GM12878 (cell line): ENCODE data around the gene BTBD1. TPM values are rescaled to one million over a fixed set of nuclear protein-coding genes. Genes with fewer than 3 reads are reported as not detected.
A peak's percentile ranks its signal among the peaks of the same experiment; 100 is the strongest.

Experiments
- ATAC-seq: fragments of 200-7000 bp; cut with Tn5 transposase; 3 replicates; pipeline ENCODE4 v1.9.1; 2020; ENCODE audit warnings: mild to moderate bottlenecking, moderate library complexity
- BruUV-seq: library from RNA; stranded (reverse); fragments of 400-500 nt; replicated peaks from 2 replicates; lab custom pipeline; 2021; lab: Mats Ljungman, UMichigan
- CTCF ChIA-PET: fragments of 300-600 bp; sonication (Branson Sonifier 250); formaldehyde crosslinking; extraction: SDS; loops from one replicate; lab custom pipeline; 2021; ENCODE audit warnings: inconsistent platforms; lab: Yijun Ruan, JAX
- POLR2A ChIA-PET: fragments of 350-600 bp; formaldehyde crosslinking; extraction: SDS; loops from one replicate; lab custom pipeline; 2021; ENCODE audit warnings: inconsistent platforms; lab: Charles Lee
- RAD21 ChIA-PET: fragments of 300-600 bp; sonication (Branson Sonifier 250); formaldehyde crosslinking; loops from one replicate; lab custom pipeline; 2023; ENCODE audit warnings: antibody characterized with exemption; ENCODE audit not compliant: unreplicated experiment; lab: Charles Lee
- SMC1A ChIA-PET: fragments of 300-600 bp; sonication (Branson Sonifier 250); formaldehyde crosslinking; loops from one replicate; lab custom pipeline; 2023; ENCODE audit not compliant: unreplicated experiment, uncharacterized antibody; lab: Charles Lee
- DNase-seq: peaks from one replicate; pipeline ENCODE4 v3.0.0-alpha.2; 2011; ENCODE audit warnings: low read depth, low spot score
- FAIRE-seq: peaks from 3 replicates; lab custom pipeline; 2011; peaks lifted over from hg19 to GRCh38; lab: Jason Lieb, UNC
- H2AFZ ChIP-seq: 2 replicates; pipeline ENCODE4 v1.6.0; 2011; ENCODE audit warnings: low read depth, low read length, control low read depth; ENCODE audit not compliant: control insufficient read depth
- H3K27ac ChIP-seq: 2 replicates; pipeline ENCODE4 v1.5.1; 2011; ENCODE audit warnings: control low read depth; ENCODE audit not compliant: control insufficient read depth, insufficient read depth
- H3K27me3 ChIP-seq, 2 experiments: replicated peaks in 1 of 2; 2 replicates each; pipeline versions ENCODE4 v1.6.0 to v1.6.1; 2011; ENCODE audit warnings: low read length in 1 of 2; ENCODE audit not compliant: control insufficient read depth in 2 of 2, insufficient read depth in 2 of 2
- H3K36me3 ChIP-seq, 2 experiments: 2 replicates each; pipeline ENCODE4 v1.5.1; 2011; ENCODE audit warnings: low read length in 1 of 2; ENCODE audit not compliant: control insufficient read depth in 2 of 2, insufficient read depth in 2 of 2
- H3K4me1 ChIP-seq: 2 replicates; pipeline ENCODE4 v1.6.1; 2011; ENCODE audit warnings: mild to moderate bottlenecking, low read length, moderate library complexity, mixed read lengths; ENCODE audit not compliant: control insufficient read depth, insufficient read depth
- H3K4me2 ChIP-seq: 2 replicates; pipeline ENCODE4 v1.6.0; 2011; ENCODE audit warnings: control low read depth; ENCODE audit not compliant: control insufficient read depth, insufficient read depth
- H3K4me3 ChIP-seq: fragments of 200-600 bp; sonication (generic); 2 replicates; pipeline ENCODE4 v1.5.1; 2016
- H3K79me2 ChIP-seq: 2 replicates; pipeline ENCODE4 v1.6.0; 2011; ENCODE audit warnings: low read length; ENCODE audit not compliant: control insufficient read depth, insufficient read depth
- H3K9ac ChIP-seq: 2 replicates; pipeline ENCODE4 v1.8.0; 2011; ENCODE audit warnings: low read length, control low read depth, mixed read lengths; ENCODE audit not compliant: control insufficient read depth, insufficient read depth
- H3K9me3 ChIP-seq: replicated peaks from 3 replicates; pipeline ENCODE4 v1.5.1; 2011; ENCODE audit warnings: mild to moderate bottlenecking, low read length; ENCODE audit not compliant: control insufficient read depth, insufficient read depth
- H4K20me1 ChIP-seq: 2 replicates; pipeline ENCODE4 v1.6.0; 2011; ENCODE audit not compliant: control insufficient read depth, insufficient read depth
- BACH1 ChIP-seq: fragments of 450-650 bp; IDR thresholded peaks from 2 replicates; pipeline ENCODE4 v1.6.1; 2017; ENCODE audit warnings: mild to moderate bottlenecking, borderline replicate concordance
- HDAC6 ChIP-seq: fragments of 200-600 bp; sonication (generic); IDR thresholded peaks from one replicate; pipeline ENCODE4 v1.8.0; 2017; ENCODE audit warnings: antibody characterized with exemption; ENCODE audit not compliant: unreplicated experiment
- IKZF1 ChIP-seq: fragments of 450-650 bp; conservative IDR thresholded peaks from 2 replicates; pipeline ENCODE4 v1.6.1; 2017; ENCODE audit warnings: antibody characterized with exemption, mild to moderate bottlenecking
- JUND ChIP-seq: IDR thresholded peaks from 2 replicates; pipeline ENCODE4 v1.6.1; 2012; ENCODE audit warnings: low read depth, mild to moderate bottlenecking, low read length, improper control_type of control experiment, moderate library complexity
- LARP7 ChIP-seq: fragments of 450-650 bp; IDR thresholded peaks from 2 replicates; pipeline ENCODE4 v1.6.1; 2017; ENCODE audit warnings: mild to moderate bottlenecking
- MEF2B ChIP-seq: fragments of 450-650 bp; IDR thresholded peaks from 2 replicates; pipeline ENCODE4 v1.6.1; 2018; ENCODE audit warnings: mild to moderate bottlenecking, moderate library complexity; ENCODE audit not compliant: partially characterized antibody, poor library complexity, severe bottlenecking
- POLR2A ChIP-seq: IDR thresholded peaks from 2 replicates; pipeline ENCODE4 v1.6.1; 2011; ENCODE audit warnings: low read depth, mild to moderate bottlenecking, low read length
- SPI1 ChIP-seq: IDR thresholded peaks from 2 replicates; pipeline ENCODE4 v1.6.1; 2011; ENCODE audit warnings: low read depth, mild to moderate bottlenecking, low read length, moderate library complexity, borderline replicate concordance; ENCODE audit not compliant: insufficient read depth
- YBX1 ChIP-seq: fragments of 450-650 bp; IDR thresholded peaks from 2 replicates; pipeline ENCODE4 v1.6.1; 2016; ENCODE audit warnings: antibody characterized with exemption
- WGBS: methylation state at CpG from one replicate; pipeline ENCODE4 v1.1.6; 2016; ENCODE audit warnings: low lambda C conversion rate; ENCODE audit not compliant: insufficient replicate concordance, insufficient coverage; ENCODE audit errors: missing lambda C conversion rate; 5-methylcytosine and 5-hydroxymethylcytosine counted together
- in situ Hi-C: fragments of 300-500 bp; cut with MboI; formaldehyde crosslinking; loops from 9 replicates; pipeline ENCODE4 v1.14.3; 2018; ENCODE audit warnings: mixed read lengths
- intact Hi-C: fragments of 100-400 bp; cut with micrococcal nuclease; formaldehyde crosslinking; loops from one replicate; pipeline ENCODE4 v1.14.2; 2022; ENCODE audit not compliant: unreplicated experiment
- polyA plus RNA-seq, 11 experiments: library from polyadenylated mRNA; depleted of rRNA in 4 of 11; unstranded in 6 of 11; stranded (reverse) in 5 of 11; fragments of >200 nt; fragmentation: Nextera tagmentation in 4 of 11; fragmentation: Illumina TruSeq in 1 of 11; extraction: Ambion mirVana in 4 of 11; extraction: Trizol in 1 of 11; gene quantifications; 1 replicate in 1 of 11; 2 replicates in 10 of 11; pipeline versions ENCODE4 v1.2.1 to v1.2.3, GENCODE V29; 2011 to 2016; ENCODE audit warnings: inconsistent platforms in 2 of 11, missing spikeins in 2 of 11, low read depth in 1 of 11
- total RNA-seq, 4 experiments: library from RNA; depleted of rRNA in 3 of 4; stranded (reverse); fragments of >200 nt in 3 of 4; fragmentation: Illumina TruSeq in 1 of 4; extraction: Trizol in 1 of 4; gene quantifications; 2 replicates each; pipeline versions ENCODE4 v1.2.1 to v1.2.3, GENCODE V29; 2013 to 2021

BTBD1 gene
- total and polyA plus RNA-seq, 10 of the 15 experiments (the other 5 are each of a cell fraction or from before 2014, with no cell fraction given): 17.5 to 90.4 (median 73.1) TPM

DNA sequence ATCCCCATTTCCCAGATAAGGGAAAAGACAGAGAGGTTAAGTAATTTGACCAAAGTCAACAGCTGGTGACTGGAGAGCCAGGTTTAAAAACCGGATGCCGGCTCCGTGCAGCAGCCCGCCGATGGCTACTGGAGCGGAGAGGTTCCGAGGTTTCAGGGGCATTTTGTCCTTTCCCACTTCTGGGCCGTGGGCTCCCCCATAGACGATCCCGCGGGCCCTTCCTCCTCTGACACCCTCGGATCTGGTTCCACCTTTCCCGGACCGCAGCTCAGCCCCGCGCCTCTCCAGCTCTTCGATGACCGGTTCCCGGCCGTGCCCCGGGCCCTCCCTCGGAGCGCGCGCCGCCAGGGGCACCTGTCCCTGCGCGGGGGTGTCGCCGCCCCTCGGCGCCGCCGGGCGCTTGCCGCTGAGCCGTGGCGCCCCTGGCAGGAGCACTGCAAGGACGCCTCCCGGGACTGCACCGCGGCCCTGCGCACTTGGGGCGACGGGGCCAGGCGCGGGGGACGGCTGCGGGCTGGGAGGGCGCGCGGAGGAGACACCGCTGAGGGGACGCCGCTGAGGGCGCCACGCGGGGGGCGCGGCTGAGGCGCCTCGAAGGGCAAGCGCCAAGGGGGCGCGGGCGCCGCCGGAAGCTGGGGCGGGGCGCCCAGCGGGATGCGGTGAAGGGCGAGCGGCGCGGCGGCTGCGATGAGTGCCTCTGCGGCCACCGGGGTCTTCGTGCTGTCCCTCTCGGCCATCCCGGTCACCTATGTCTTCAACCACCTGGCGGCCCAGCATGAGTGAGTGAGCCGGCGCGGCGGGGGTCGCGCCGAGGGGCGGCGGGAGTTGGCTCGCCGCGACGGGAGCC lies 40.2 kb upstream of the BTBD1 start, which contains the start of gene TM6SF1:
Gene TM6SF1 (plus strand): TSS at position 652 of the 847 bp plus-strand sequence. CDS start 36 bp downstream, at position 688.
- in situ Hi-C loops: no loop called here

GRCh38 chr15:83105440-83105839 lies 38.4 kb upstream of the BTBD1 start:
- intact Hi-C loops (no loop called here), in situ Hi-C loops (no loop called here)
- ChIA-PET CTCF (no interaction called here), RAD21 (no interaction called here), SMC1A (no interaction called here), POLR2A (no interaction called here)
- Histone ChIP-seq H3K79me2 (no peaks in the 10 kb centered on the region; the same call in 1 of the 2 replicates), H3K9ac (no peak overlapping the region), H3K27ac (no peak overlapping the region), H3K4me2 (no peak overlapping the region), H4K20me1 (no peaks in the 10 kb centered on the region), H2AFZ (no peak overlapping the region), H3K4me3 (no peak overlapping the region), H3K36me3 (no peaks in the 10 kb centered on the region), H3K4me1 (peaks cover 19% of the 10 kb centered on the region), H3K27me3 (no peaks in the 10 kb centered on the region), H3K9me3 (no peaks in the 10 kb centered on the region)
- TF ChIP-seq SPI1 (peak; percentile 31; the same call in 1 of the 2 replicates), MEF2B (no peak)
- 50% methylated on average over 1 of the region's 1 CpG for WGBS
- no TSS peak for BruUV-seq
- FAIRE-seq: no peak
- ATAC-seq: no peak
- no peak for DNase-seq

More for the DNA sequence above, 40.2 kb upstream of the BTBD1 start, which contains the start of gene TM6SF1:
- no peak within 1 kb of the TSS for H3K27ac ChIP-seq
- TF ChIP-seq BACH1 (0 out of 2 replicates have a peak, but pooled peaks have one; percentile 45), YBX1 (no peak), JUND (no peak), IKZF1 (peak; percentile 61), POLR2A (peak; percentile 33; the same call in 1 of the 2 replicates), LARP7 (peak; percentile 38; the same call in 1 of the 2 replicates), HDAC6 (peak; percentile 90)
- peak within 1 kb of the TSS; percentile 81 for H2AFZ ChIP-seq
- intact Hi-C loops: no loop called here
- peak within 1 kb of the TSS; percentile 1; the same call in 1 of the 2 replicates for H3K9ac ChIP-seq
- H3K4me1 ChIP-seq: peaks cover 19% of the 10 kb centered on the region
- no peaks in the 10 kb centered on the region for H3K27me3 ChIP-seq
- H3K36me3 ChIP-seq: no peaks in the 10 kb centered on the region
- ChIA-PET CTCF (interaction anchor here (0.6 kb wide), 1 partner anchor 522 kb away, joined by 4 read pairs; no protein-coding TSS in a partner anchor), RAD21 (no interaction called here), POLR2A (no interaction called here), SMC1A (no interaction called here)
- DNase-seq (no peak), ATAC-seq (peak; percentile 56), FAIRE-seq (no peak)
- 12% methylated on average over 42 of the region's 97 CpGs for WGBS
- no peaks in the 10 kb centered on the region; the same call in 1 of the 2 replicates for H3K79me2 ChIP-seq
- H3K4me3 ChIP-seq: peak within 1 kb of the TSS; percentile 67
- H4K20me1 ChIP-seq: no peaks in the 10 kb centered on the region
- no peaks in the 10 kb centered on the region for H3K9me3 ChIP-seq
- peak within 1 kb of the TSS; percentile 93 for H3K4me2 ChIP-seq
- no TSS peak for BruUV-seq
